DMS53 treated with DMSO at 0.1 percent for 48 hours (cell line): ENCODE data around the gene TMPRSS2.

ENCODE experiments used
- DNase-seq: peaks from one replicate; lab custom pipeline; 2025; ENCODE audit not compliant: unreplicated experiment; lab: John Stamatoyannopoulos, UW

TMPRSS2 gene

GRCh38 chr21:41510500-41510899 lies 2.5 kb upstream of the TMPRSS2 start:
- no peak for DNase-seq

- no peak for DNase-seq
Observed at GRCh38 chr21:41509733-41510132, 1.8 kb upstream of the TMPRSS2 start.

GRCh38 chr21:41509145-41509496 lies 1.2 kb upstream of the TMPRSS2 start:
- no peak for DNase-seq

GRCh38 chr21:41508415-41509144 lies 622 bp upstream of the TMPRSS2 start:
- no peak for DNase-seq

- no peak for DNase-seq
Observed at GRCh38 chr21:41506611-41507520, 1.1 kb downstream of the TMPRSS2 start.

- no peak for DNase-seq
Observed at GRCh38 chr21:41506005-41506594, 1.9 kb downstream of the TMPRSS2 start.

GRCh38 chr21:41504030-41504429 lies 3.9 kb downstream of the TMPRSS2 start:
- DNase-seq: no peak

GRCh38 chr21:41503331-41503730 lies 4.6 kb downstream of the TMPRSS2 start:
- DNase-seq: no peak

- peak; percentile 68 for DNase-seq
Observed at GRCh38 chr21:41501919-41502318, 6.0 kb downstream of the TMPRSS2 start.

GRCh38 chr21:41500931-41501381 lies 7.0 kb downstream of the TMPRSS2 start:
- DNase-seq: no peak

GRCh38 chr21:41500363-41500762 lies 7.6 kb downstream of the TMPRSS2 start:
- DNase-seq: no peak

- DNase-seq: no peak
Observed at GRCh38 chr21:41499920-41500319, 8.0 kb downstream of the TMPRSS2 start.

GRCh38 chr21:41497788-41498187 lies 10.2 kb downstream of the TMPRSS2 start:
- DNase-seq: no peak

GRCh38 chr21:41497008-41497407 lies 10.9 kb downstream of the TMPRSS2 start:
- no peak for DNase-seq

- DNase-seq: no peak
Observed at GRCh38 chr21:41494242-41494641, 13.7 kb downstream of the TMPRSS2 start.

GRCh38 chr21:41491412-41491811 lies 16.5 kb downstream of the TMPRSS2 start:
- no peak for DNase-seq

- no peak for DNase-seq
Observed at GRCh38 chr21:41490330-41490729, 17.6 kb downstream of the TMPRSS2 start.

- DNase-seq: no peak
Observed at GRCh38 chr21:41489329-41489728, 18.6 kb downstream of the TMPRSS2 start.

GRCh38 chr21:41488080-41488479 lies 19.9 kb downstream of the TMPRSS2 start:
- no peak for DNase-seq

- no peak for DNase-seq
Observed at GRCh38 chr21:41487082-41487481, 20.9 kb downstream of the TMPRSS2 start.

GRCh38 chr21:41483973-41484372 lies 24.0 kb downstream of the TMPRSS2 start:
- DNase-seq: no peak

GRCh38 chr21:41483415-41483814 lies 24.5 kb downstream of the TMPRSS2 start:
- no peak for DNase-seq
